ENCODE results near the gene CNTROB.

CNTROB gene, protein sequence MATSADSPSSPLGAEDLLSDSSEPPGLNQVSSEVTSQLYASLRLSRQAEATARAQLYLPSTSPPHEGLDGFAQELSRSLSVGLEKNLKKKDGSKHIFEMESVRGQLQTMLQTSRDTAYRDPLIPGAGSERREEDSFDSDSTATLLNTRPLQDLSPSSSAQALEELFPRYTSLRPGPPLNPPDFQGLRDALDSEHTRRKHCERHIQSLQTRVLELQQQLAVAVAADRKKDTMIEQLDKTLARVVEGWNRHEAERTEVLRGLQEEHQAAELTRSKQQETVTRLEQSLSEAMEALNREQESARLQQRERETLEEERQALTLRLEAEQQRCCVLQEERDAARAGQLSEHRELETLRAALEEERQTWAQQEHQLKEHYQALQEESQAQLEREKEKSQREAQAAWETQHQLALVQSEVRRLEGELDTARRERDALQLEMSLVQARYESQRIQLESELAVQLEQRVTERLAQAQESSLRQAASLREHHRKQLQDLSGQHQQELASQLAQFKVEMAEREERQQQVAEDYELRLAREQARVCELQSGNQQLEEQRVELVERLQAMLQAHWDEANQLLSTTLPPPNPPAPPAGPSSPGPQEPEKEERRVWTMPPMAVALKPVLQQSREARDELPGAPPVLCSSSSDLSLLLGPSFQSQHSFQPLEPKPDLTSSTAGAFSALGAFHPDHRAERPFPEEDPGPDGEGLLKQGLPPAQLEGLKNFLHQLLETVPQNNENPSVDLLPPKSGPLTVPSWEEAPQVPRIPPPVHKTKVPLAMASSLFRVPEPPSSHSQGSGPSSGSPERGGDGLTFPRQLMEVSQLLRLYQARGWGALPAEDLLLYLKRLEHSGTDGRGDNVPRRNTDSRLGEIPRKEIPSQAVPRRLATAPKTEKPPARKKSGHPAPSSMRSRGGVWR

DNA sequence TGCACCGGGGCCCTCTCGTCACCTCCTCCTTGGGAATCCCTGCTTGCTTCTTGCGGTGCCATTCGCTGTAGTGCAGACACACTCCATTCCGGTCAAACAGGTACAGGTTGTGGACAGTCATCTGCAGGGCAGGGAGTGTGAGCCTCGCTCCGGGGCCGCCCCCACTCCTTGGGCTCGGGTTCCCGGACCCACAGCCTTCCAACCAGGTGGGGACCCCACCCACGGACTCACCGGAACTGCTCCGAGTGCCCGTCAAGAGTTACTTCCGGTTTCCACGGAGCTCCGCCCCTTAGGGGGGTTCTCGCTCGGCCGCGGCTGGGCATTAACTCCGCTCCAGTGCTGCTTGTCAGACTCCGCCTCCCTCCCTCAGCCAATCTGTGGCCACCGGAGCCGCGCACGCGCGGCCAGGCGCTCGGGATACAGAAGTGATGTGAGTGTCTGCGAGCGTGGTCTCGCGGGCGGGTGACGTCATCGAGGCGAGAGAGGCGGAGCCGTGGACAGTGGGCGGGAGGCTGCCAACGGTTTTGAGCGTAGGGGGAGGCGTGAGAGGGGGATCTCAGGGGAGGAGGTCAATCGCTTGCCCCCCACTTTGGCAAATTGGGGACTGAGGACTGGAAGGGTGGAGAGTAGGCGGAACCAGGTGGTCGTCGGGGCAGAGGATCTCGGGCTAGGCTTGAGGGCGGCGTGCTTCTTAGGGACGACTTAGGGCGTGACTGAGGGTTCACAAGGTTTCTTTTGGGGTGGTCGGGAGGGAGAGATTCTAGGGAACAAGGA lies at the start of gene CNTROB, which contains the start of gene TRAPPC1:
Gene CNTROB (plus strand): TSS at position 498 of the 774 bp plus-strand sequence. CDS start 874 bp downstream, outside the sequence.
Gene TRAPPC1 (minus strand): TSS at position 238 of the 774 bp plus-strand sequence. CDS start 117 bp downstream, at position 121.
- DNase-seq (ENCODE audit: extremely low read depth in 1 of 2, low read depth in 1 of 2) = peak; percentile 97 to 99

- no peak for DNase-seq (ENCODE audit: extremely low read depth in 1 of 2, low read depth in 1 of 2)
Measured at GRCh38 chr17:7882629-7883028, 49.4 kb upstream of the CNTROB start.

GRCh38 chr17:7883781-7884386 lies 48.1 kb upstream of the CNTROB start:
- DNase-seq (ENCODE audit: extremely low read depth in 1 of 2, low read depth in 1 of 2) = no peak

- DNase-seq (ENCODE audit: extremely low read depth in 1 of 2, low read depth in 1 of 2) = peak in 1 of 2 donors; percentile 41
Measured at GRCh38 chr17:7884581-7885366, 47.2 kb upstream of the CNTROB start.

DNA sequence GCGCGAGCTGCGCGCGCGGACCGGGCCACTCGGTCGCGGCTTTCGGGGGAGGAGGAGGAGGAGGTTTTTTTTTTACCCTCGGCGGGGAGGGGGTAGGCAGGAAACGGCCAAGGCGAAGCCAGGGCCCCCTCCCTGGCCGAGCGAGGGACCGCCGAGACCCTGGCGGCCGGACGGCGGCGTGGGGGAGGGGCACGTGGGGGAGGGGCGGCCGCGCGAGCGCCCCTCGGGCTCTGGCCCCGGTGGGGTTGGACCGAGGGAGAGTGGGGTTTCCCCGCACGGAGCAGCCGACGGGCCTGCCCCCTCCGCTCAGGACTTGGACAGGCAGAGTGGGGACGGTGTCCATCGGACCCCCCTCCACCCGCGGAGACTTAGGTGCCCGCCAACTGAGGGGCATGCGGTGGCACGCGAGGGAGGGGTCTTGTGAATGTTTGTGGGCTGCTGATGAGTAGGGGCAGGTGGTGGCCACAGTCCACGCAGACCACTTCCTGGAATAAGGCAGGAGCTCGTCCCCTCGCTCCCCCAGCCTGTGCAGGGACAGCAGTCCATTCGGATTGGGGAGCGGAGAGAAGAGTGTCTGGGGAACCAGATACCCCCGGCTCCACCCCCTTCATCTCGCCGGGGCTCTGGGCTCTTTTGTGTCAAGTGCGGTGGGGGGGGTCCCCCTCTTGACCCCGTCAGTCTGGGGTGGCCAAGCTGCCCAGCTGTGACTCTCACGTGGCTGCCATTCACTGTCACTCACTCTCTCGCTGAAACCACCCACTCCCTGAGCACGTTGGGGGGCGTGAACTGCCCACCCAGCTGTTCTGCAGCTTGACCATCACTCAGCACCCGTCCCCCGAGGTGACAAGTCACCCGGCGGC lies 46.4 kb upstream of the CNTROB start:
- DNase-seq (ENCODE audit: extremely low read depth in 1 of 2, low read depth in 1 of 2) = peak in 1 of 2 donors; percentile 34

GRCh38 chr17:7886227-7887037 lies 45.6 kb upstream of the CNTROB start:
- peak; percentile 32 to 41 for DNase-seq (ENCODE audit: extremely low read depth in 1 of 2, low read depth in 1 of 2)

DNA sequence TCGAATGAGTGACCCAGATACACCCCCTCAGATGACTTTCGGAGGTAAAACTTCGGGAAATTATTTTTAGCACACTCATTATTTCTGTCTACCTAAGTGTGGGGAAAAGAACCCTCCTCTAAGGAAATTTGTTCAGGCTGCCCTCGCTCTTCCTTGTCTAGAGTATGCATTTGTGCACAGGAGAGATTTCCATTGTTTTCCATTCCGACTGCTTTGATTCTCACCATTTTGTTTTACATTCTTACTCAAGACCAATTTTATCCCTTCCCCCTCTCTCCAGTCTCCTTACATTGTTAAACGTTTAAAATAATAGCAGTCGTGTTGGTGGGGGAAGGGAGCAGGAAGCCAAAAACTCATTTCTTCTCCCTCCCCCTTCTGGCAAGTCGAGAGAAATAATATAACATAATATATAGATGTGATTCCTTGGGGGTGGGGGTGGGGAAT lies 44.9 kb upstream of the CNTROB start:
- no peak for DNase-seq (ENCODE audit: extremely low read depth in 1 of 2, low read depth in 1 of 2)

- peak; percentile 64 to 69 for DNase-seq (ENCODE audit: extremely low read depth in 1 of 2, low read depth in 1 of 2)
Measured at GRCh38 chr17:7887482-7888183, 44.4 kb upstream of the CNTROB start.

DNA sequence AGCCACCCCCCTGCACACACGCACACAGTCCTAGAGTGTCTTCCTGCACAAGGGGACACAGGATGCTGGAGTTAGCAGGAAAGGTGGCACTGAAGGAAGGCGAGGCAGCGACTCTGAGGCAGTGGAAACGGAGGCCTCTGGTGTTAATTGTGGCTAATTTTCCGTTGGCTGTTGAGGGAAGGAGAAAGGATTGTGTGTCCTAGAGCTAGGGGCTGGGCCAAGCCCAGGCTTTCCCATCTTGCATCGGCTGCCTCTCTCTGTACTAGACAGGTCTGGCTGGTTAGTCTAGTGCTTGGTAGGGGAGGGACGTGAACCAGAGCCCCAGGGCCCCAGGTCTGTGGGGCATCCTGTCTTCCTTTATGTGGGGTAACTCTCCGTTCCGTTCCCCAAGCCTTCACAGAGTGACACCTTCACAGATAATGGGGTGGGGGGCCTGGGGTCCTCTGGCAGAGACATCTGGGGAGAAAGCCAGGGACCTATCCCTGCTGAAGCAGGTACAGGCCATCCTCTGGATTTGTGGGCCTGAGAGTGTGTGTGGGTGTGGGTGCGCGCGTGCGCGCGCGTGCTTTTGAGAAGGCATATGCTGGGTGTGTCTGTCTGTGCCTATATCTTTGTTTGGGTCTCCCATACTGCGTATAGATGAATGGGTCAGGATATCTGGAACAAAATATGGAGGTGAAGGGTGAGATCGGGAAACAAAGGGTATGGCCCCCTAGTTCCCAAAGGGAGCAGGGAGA lies 43.7 kb upstream of the CNTROB start, which contains the start of gene CHD3:
Gene CHD3 (plus strand): TSS at position 606 of the 737 bp plus-strand sequence. CDS start 212 bp downstream, outside the sequence.
- DNase-seq (ENCODE audit: extremely low read depth in 1 of 2, low read depth in 1 of 2) = no peak

- no peak for DNase-seq (ENCODE audit: extremely low read depth in 1 of 2, low read depth in 1 of 2)
Measured at GRCh38 chr17:7889166-7889955, 42.6 kb upstream of the CNTROB start.

DNA sequence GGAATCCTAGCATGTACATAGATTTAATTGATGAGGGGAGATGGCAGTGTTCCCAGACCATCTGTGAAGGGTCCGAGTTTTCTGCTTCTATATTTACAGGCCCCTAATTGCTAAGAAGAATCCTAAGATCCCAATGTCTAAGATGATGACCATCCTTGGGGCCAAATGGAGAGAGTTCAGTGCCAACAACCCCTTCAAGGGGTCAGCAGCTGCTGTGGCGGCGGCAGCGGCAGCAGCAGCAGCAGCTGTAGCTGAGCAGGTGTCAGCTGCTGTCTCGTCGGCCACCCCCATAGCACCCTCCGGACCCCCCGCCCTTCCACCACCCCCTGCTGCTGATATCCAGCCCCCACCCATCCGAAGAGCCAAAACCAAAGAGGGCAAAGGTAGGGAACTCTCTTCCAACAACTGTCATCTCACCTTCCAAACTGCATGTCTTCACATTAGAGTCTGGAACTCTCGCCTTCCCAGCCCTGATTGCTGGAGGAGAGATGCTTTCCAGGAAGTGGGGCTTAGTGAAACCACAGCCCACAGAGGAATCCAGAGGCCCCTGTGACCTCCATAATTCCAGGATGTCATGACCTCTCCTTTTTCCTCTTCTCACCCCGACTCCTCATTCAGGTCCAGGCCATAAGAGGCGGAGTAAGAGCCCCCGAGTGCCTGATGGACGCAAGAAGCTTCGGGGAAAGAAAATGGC lies 38.7 kb upstream of the CNTROB start:
- no peak for DNase-seq (ENCODE audit: extremely low read depth in 1 of 2, low read depth in 1 of 2)

DNA sequence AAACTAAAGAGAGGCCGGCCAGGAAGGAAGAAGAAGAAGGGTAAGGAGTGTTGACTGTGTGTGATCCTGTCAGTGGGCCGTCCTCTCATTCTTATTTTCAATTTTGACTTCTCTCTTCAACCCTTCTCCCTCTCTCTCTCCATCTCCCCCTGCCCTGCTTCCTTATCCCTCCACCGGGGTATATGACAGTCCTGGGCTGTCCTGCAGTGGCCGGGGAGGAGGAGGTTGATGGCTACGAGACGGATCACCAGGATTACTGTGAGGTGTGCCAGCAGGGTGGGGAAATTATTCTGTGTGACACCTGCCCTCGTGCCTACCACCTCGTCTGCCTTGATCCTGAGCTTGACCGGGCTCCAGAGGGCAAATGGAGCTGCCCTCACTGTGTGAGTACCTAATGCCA lies 37.8 kb upstream of the CNTROB start:
- no peak for DNase-seq (ENCODE audit: extremely low read depth in 1 of 2, low read depth in 1 of 2)

GRCh38 chr17:7894866-7895265 lies 37.1 kb upstream of the CNTROB start:
- no peak for DNase-seq (ENCODE audit: extremely low read depth in 1 of 2, low read depth in 1 of 2)

- no peak for DNase-seq (ENCODE audit: extremely low read depth in 1 of 2, low read depth in 1 of 2)
Measured at GRCh38 chr17:7897090-7897489, 34.9 kb upstream of the CNTROB start.

DNA sequence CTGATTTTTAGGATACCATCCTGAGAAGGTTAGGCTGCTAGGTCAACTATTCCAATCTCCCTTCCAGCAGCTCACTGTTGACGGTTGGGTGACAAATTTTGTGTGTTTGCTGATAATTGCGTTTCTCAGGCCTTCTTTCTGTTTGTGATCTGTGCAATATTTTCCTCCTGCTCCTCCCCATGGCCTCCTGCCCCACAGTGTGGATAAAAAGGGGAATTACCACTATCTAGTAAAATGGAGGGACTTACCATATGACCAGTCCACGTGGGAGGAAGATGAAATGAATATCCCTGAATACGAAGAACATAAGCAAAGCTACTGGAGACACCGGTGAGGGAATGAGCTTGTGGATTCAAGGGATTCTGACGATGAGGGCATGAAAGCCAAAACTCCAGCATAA lies 34.2 kb upstream of the CNTROB start:
- DNase-seq (ENCODE audit: extremely low read depth in 1 of 2, low read depth in 1 of 2) = no peak
